Mucosa of rectum (tissue), 2 donors: Measurements from ENCODE around the gene PDE4D.
A peak's percentile ranks its signal among the peaks of the same experiment; 100 is the strongest.

Source experiments
- H3K27ac ChIP-seq, 2 donors: one replicate each; pipeline ENCODE4 v1.7.0; 2013; ENCODE audit warnings: inconsistent platforms in 2 of 2, low read depth in 2 of 2, low read length in 2 of 2
- H3K27me3 ChIP-seq, 2 donors: one replicate each; pipeline ENCODE4 v1.7.0; 2013; ENCODE audit warnings: low read length in 2 of 2; ENCODE audit not compliant: control insufficient read depth in 2 of 2, insufficient read depth in 2 of 2
- H3K36me3 ChIP-seq, 2 donors: one replicate each; pipeline ENCODE4 v1.7.0; 2013; ENCODE audit warnings: low read length in 2 of 2; ENCODE audit not compliant: control insufficient read depth in 2 of 2, insufficient read depth in 2 of 2
- H3K4me1 ChIP-seq, 2 donors: one replicate each; pipeline ENCODE4 v1.7.0; 2013; ENCODE audit warnings: low read length in 2 of 2, mild to moderate bottlenecking in 1 of 2; ENCODE audit not compliant: control insufficient read depth in 2 of 2, insufficient read depth in 2 of 2
- H3K4me3 ChIP-seq, 2 donors: one replicate each; pipeline ENCODE4 v1.7.0; 2013; ENCODE audit warnings: low read length in 2 of 2
- H3K9ac ChIP-seq, 2 donors: one replicate each; pipeline ENCODE4 v1.7.0; 2013; ENCODE audit warnings: low read length in 2 of 2, low read depth in 1 of 2, mild to moderate bottlenecking in 1 of 2
- H3K9me3 ChIP-seq, 2 donors: one replicate each; pipeline ENCODE4 v1.7.0; 2013; ENCODE audit warnings: low read length in 2 of 2; ENCODE audit not compliant: control insufficient read depth in 2 of 2
- donor health status: healthy.
- donor health status: Normal muscosa, but diverticular disease.

PDE4D gene

DNA sequence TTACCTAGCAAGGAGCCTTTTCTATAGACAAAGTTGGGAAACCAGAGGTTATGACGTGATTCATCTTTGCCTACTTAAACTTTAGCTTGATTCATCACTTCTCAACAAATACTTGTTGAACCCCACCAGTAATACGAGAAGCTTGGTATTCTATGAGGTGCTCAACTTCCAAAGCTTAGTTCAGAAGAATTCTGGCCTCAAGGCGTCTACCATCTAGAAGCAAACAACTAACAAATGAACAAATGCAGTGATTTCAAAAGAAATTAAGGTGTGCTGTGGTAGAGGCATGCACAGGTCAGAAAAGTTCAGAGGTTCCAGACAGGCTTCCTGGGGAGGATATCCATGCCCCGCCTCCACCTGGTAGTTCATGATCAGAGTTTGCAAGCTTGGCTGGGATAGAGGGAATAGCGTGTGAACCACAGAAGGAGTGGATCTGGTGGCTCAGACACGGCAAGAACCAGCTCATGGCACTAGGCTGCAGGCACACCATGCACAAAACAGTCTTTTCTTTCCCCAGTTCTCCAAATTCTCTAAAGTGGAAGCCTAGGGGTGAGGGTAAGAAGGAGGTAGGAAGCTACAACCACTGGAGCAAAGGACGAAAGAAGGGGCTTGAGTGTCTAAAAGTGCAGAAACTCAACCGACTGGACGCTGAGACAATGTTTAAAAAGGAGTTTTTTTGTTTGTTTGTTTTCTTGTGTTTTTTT lies 837.6 kb downstream of the PDE4D start:
- Histone ChIP-seq H3K9ac (no peak overlapping the region), H3K36me3 (peaks cover 0 to 2% of the 10 kb centered on the region in 2 donors), H3K9me3 (no peaks in the 10 kb centered on the region), H3K4me3 (no peak overlapping the region), H3K4me1 (no peaks in the 10 kb centered on the region), H3K27ac (no peak overlapping the region), H3K27me3 (no peaks in the 10 kb centered on the region)

DNA sequence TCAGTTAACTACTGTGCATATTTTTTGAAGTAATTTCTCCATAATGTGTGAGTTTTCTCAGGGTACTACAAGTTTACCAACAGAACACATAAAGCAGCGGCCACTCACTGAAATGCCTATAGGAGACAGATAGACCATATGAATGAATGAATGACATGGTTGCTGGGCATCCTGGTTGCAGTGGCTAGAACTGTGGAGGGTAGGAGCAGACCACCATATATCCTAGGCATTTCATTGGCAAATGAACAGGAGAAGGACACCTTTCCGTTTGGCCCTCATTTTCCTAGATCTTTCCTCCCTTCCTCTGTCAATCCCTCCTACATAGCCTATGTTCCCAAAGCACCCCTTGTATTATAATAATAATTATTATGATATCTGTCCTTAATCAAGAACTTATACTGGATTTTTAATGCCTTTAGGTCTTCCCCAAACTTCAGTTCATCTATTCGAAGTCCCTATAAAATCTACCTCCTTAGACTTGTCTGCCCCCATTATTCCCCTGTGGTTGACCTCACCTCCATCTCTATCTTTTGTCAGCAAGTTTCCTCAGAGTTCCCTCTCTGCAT lies 838.5 kb downstream of the PDE4D start:
- H3K36me3 ChIP-seq = peaks cover 0 to 2% of the 10 kb centered on the region in 2 donors
- H3K9me3 ChIP-seq = no peaks in the 10 kb centered on the region
- H3K27me3 ChIP-seq = no peaks in the 10 kb centered on the region
- no peak overlapping the region for H3K4me3 ChIP-seq
- H3K27ac ChIP-seq = no peak overlapping the region
- no peaks in the 10 kb centered on the region for H3K4me1 ChIP-seq
- H3K9ac ChIP-seq = no peak overlapping the region

DNA sequence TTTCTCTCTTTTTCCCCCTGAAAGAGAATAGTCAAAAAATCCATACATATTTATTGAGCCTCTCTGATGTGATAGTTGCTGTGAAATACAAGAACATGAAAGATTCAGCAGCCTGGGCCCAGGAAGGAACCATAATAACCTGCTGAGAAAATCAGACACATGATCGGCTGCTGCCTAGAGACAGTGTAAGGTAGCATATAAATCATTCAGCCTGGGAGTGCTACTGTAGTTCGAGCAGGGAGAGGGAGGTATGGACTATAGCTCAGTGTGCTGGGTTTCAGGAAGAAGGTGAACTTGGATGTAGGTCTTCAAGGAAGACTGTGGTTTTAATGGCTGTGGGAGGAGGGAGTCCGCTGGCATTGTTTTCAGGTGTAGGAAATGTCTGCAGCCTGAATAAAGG lies 841.6 kb downstream of the PDE4D start:
- H3K36me3 ChIP-seq = peaks cover 0 to 2% of the 10 kb centered on the region in 2 donors
- no peak overlapping the region for H3K9ac ChIP-seq
- H3K4me1 ChIP-seq = no peaks in the 10 kb centered on the region
- no peak overlapping the region for H3K27ac ChIP-seq
- H3K27me3 ChIP-seq = no peaks in the 10 kb centered on the region
- no peak overlapping the region for H3K4me3 ChIP-seq
- no peaks in the 10 kb centered on the region for H3K9me3 ChIP-seq

DNA sequence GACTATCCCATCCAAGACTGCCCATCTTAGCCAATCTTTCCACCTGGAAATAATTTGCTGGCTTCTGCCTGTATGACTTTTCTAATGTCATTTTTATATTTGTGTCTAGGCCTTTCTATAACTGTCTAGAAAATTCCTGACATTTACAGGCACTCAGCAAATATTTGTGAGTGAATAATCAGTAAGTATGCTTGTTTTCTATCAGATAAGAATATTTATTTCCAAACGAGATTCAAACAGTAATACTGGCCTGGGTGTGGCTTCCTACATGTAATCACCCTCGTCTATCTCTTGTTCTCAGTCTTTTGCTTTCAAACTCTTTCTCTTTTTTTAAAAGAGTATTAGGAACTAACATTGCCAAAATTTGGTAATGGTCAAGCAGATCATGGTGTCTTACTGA lies 844.4 kb downstream of the PDE4D start:
- no peak overlapping the region for H3K27ac ChIP-seq
- no peaks in the 10 kb centered on the region for H3K27me3 ChIP-seq
- H3K9ac ChIP-seq = no peak overlapping the region
- no peaks in the 10 kb centered on the region for H3K36me3 ChIP-seq
- H3K9me3 ChIP-seq = no peaks in the 10 kb centered on the region
- H3K4me1 ChIP-seq = no peaks in the 10 kb centered on the region
- no peak overlapping the region for H3K4me3 ChIP-seq

DNA sequence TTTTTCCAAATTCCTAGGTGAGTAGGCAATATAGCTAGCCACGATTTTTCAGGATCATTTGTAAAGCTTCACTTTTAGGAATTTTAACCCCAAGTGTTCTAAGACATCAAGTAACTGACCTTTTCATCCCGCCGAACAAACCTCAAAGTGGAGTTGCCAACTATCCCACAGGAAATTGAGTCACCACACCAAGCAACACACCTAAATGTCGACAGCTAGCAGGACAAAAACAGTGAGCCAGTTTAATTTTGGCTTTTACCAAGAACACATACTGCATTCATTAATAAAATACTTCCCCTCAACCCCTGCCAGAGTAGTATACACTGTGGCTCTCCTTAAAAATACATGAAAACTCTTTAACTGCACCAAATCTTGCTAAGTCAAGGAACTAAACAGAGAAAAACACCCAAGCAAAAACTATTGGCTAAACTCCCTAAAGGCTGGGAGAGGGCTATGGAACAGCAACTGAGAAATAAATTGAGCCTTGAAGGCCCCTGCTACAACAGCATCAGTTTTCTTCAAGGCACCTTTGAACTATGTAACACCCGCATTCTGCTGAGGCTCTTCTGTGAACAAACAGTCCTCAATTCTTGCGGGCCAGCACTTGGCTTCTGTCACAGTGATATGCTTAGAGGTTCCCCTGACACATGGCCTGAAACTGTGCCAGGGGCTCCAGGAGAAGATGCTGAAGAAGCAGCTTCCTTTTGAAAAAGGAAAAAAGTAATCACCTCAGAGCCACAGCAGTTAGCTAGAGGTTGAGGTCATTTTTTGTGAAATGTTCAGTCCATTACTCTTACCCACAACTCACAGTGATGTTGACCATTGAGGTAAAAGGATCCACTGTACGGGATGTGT lies 851.1 kb downstream of the PDE4D start:
- Histone ChIP-seq H3K9me3 (no peaks in the 10 kb centered on the region), H3K27ac (no peak overlapping the region), H3K36me3 (no peaks in the 10 kb centered on the region), H3K4me1 (peaks cover 4 to 15% of the 10 kb centered on the region in 2 donors), H3K27me3 (no peaks in the 10 kb centered on the region), H3K9ac (no peak overlapping the region), H3K4me3 (no peak overlapping the region)

DNA sequence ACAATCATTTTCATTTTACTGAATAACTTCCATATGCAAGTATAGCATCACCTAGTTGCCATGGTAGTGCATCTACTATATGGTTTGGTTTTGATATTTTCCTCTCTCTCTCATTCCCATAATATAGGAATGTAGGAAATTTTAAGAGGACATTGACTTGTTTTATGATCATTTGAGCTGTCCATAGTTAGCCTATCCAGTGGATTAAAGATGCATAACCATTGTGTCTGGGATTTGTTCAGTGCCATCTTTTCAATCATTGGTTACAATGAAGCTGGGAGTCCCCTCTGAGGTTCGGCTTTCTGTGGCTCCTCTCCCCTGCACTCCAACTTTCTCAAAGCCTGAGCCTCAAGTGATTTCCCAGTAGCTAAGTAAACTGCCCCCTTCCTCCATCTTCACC lies 852.2 kb downstream of the PDE4D start:
- Histone ChIP-seq H3K9me3 (no peaks in the 10 kb centered on the region), H3K36me3 (no peaks in the 10 kb centered on the region), H3K27me3 (no peaks in the 10 kb centered on the region), H3K4me1 (peaks cover 4 to 15% of the 10 kb centered on the region in 2 donors), H3K9ac (no peak overlapping the region), H3K27ac (no peak overlapping the region), H3K4me3 (no peak overlapping the region)

DNA sequence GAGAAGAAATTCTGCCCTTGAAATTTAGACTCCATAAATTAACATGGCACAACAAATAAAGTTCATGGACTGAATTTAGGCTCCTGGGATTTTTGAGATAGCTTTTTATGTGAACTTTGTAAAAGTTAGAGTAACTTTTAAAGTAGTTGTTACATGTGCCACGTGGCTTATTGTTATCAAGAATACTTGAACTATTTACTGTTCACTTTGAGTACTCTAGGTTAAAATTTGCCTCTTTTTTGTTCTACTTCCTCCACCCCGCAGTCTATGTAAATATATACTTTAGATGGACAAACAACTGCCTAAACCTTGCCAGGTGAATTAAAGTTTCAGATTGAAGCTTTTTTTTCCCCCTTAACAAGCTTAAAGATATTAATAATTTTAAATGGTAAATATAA lies 852.7 kb downstream of the PDE4D start:
- Histone ChIP-seq H3K27me3 (no peaks in the 10 kb centered on the region), H3K27ac (peak overlapping the region in 1 of 2 donors; percentile 6), H3K9me3 (no peaks in the 10 kb centered on the region), H3K36me3 (no peaks in the 10 kb centered on the region), H3K9ac (no peak overlapping the region), H3K4me3 (no peak overlapping the region), H3K4me1 (peaks cover 4 to 15% of the 10 kb centered on the region in 2 donors)

DNA sequence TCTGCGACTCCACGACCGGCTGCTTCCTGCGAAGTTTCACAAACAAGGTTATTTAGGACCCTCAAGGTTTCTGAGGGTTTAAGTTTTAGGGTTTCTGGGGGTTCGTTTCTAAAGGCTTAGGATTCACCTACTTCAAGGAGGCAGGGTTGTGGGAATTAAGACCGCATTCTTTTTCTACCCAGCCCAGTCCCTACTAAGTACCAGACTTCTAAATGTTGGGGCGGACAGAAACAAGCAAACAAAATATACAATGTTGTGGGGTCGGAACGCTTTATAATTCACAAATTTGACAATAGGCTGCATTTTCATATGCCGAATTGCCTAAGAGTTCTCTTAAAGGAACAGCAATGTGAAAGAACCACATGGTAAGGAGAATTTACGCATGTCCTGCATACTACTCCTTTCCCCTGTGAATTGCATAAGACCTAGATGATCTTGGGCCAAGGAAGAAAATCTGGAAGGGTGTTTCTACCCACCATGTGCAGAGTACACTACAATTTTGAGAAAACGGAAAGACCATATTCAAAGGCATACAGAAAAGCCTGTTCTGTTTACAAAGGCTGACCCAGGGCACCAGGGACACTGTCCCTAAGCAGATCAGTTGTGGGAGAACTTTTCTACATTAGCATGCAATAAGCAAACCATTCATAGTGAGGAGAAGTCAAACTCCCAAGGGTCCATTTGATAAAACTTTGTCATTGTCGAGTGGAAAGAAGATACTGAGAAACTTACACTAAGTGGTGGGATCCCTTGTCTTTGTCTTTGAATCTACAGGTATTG lies 853.3 kb downstream of the PDE4D start:
- Histone ChIP-seq H3K9me3 (no peaks in the 10 kb centered on the region), H3K4me1 (peaks cover 4 to 15% of the 10 kb centered on the region in 2 donors), H3K27ac (peak overlapping the region; percentile 54 to 81), H3K4me3 (peak overlapping the region; percentile 67 to 75), H3K36me3 (no peaks in the 10 kb centered on the region), H3K27me3 (no peaks in the 10 kb centered on the region), H3K9ac (peak overlapping the region; percentile 41 to 53)

DNA sequence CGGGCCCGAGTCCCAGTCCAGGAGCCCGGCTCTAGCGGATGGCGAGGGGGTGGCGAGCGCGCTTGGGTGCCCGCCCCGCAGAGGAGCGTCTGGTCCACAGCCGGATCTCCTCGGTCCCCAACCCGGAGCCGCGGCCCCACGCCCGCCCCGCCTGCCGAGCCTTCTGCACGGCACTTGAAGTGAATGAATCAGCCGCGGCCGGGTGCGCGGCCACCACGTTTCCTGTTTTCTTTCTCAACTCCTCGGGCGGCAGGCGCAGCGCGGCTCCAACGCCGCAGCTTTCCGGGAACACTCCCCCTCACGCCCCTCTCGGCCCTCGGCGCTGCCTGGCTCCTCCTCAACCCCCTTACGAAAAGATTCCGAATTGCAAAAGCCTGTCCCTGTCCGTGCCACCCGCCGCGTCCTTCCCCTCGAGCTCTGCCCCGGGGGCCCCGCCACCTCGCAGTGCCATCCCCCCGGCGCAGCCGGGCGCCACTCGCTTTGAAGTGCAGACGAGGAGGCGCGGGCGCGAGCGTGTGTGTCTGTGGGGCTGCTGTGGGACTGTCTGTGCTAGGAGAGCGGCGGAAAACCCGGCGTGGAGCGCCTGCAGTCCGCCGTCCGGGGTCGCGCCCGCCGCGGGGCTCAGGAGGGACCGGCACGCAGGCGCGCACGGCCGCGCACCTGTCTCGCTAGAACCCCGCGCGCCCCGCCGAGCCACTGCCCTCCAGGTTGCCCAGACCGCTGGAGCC lies 854.1 kb downstream of the PDE4D start:
- Histone ChIP-seq H3K4me1 (peaks cover 4 to 15% of the 10 kb centered on the region in 2 donors), H3K27ac (peak overlapping the region; percentile 54 to 81), H3K27me3 (no peaks in the 10 kb centered on the region), H3K9ac (peak overlapping the region; percentile 53 to 64), H3K4me3 (peak overlapping the region; percentile 67 to 75), H3K9me3 (no peaks in the 10 kb centered on the region), H3K36me3 (no peaks in the 10 kb centered on the region)
